ENCODE data around the gene KDM1A.

DNA sequence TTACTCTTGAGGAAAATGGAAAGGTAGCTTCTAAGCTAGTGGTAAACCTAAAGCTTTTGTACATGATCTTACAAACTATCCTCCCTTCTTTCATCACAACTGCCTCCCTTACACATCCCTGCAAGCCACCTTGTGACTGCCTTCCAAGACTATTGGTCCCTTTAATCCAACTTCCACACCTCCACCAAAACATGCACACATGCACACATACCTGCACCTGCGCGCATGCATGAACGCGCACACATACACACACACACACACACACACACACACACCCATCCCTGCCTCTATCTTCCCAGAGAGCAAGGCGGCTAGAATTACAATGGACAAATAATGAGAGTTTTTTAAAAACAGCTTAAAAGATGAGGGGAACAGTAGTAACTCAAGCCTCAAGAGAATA, 91.1 kb downstream of the KDM1A start:
- TF ChIP-seq POLR2A (IDR thresholded peaks at IDR 0.05; ENCODE audit: low read depth, low read length) (no peak), FOS (IDR thresholded peaks at IDR 0.05; ENCODE audit: borderline replicate concordance, insufficient read depth, low read length) (no peak)
